Common myeloid progenitor, CD34-positive (primary cell): ENCODE data around the gene MT2A.
A peak's percentile ranks its signal among the peaks of the same experiment; 100 is the strongest.

Experiments used
- CTCF ChIA-PET: fragments of 350-600 bp; sonication (Branson Sonifier 250); formaldehyde crosslinking; loops from one replicate; lab custom pipeline; 2021; ENCODE audit warnings: antibody characterized with exemption; lab: Charles Lee
- POLR2A ChIA-PET: fragments of 350-600 bp; sonication (Branson Sonifier 250); formaldehyde crosslinking; loops from one replicate; lab custom pipeline; 2021; ENCODE audit warnings: antibody characterized with exemption; lab: Charles Lee
- DNase-seq, 3 donors: peaks; one replicate each; pipeline versions ENCODE4 v3.0.0 to v3.0.0-alpha.2; 2013
- H3K27ac ChIP-seq, 2 experiments: 1 replicate in 1 of 2; 2 replicates in 1 of 2; pipeline ENCODE4 v1.7.0; 2013; ENCODE audit warnings: inconsistent platforms in 2 of 2, low read length in 2 of 2, mild to moderate bottlenecking in 2 of 2, low read depth in 1 of 2, moderate library complexity in 1 of 2; ENCODE audit not compliant: severe bottlenecking in 2 of 2, insufficient read depth in 1 of 2, poor library complexity in 1 of 2
- H3K27me3 ChIP-seq, 5 experiments: replicated peaks in 2 of 5; 1 replicate in 3 of 5; 2 replicates in 2 of 5; pipeline versions ENCODE4 v1.6.1 to v1.7.0; 2013; ENCODE audit warnings: low read length in 4 of 5, mild to moderate bottlenecking in 2 of 5, moderate library complexity in 2 of 5, inconsistent platforms in 1 of 5; ENCODE audit not compliant: insufficient read depth in 5 of 5, control insufficient read depth in 4 of 5
- H3K36me3 ChIP-seq, 4 experiments: 1 replicate in 2 of 4; 2 replicates in 2 of 4; pipeline versions ENCODE4 v1.6.1 to v1.7.0; 2013; ENCODE audit warnings: low read length in 3 of 4, control low read depth in 1 of 4, mild to moderate bottlenecking in 1 of 4; ENCODE audit not compliant: control insufficient read depth in 4 of 4, insufficient read depth in 4 of 4
- H3K4me1 ChIP-seq, 4 experiments: 1 replicate in 3 of 4; 2 replicates in 1 of 4; pipeline versions ENCODE4 v1.6.1 to v1.7.1; 2013; ENCODE audit warnings: low read length in 3 of 4, mild to moderate bottlenecking in 3 of 4, control low read depth in 1 of 4, inconsistent platforms in 1 of 4, moderate library complexity in 1 of 4; ENCODE audit not compliant: control insufficient read depth in 4 of 4, insufficient read depth in 4 of 4; ENCODE audit errors: control extremely low read depth in 1 of 4
- H3K4me3 ChIP-seq, 7 experiments: 1 replicate in 4 of 7; 2 replicates in 3 of 7; pipeline versions ENCODE4 v1.5.1 to v1.7.0; 2013; ENCODE audit warnings: mild to moderate bottlenecking in 7 of 7, low read length in 6 of 7, moderate library complexity in 6 of 7, inconsistent platforms in 2 of 7, low read depth in 2 of 7, control low read depth in 1 of 7; ENCODE audit not compliant: insufficient read depth in 4 of 7, control insufficient read depth in 1 of 7; ENCODE audit errors: extremely low read depth in 1 of 7
- H3K9me3 ChIP-seq, 5 experiments: 1 replicate in 4 of 5; 2 replicates in 1 of 5; pipeline versions ENCODE4 v1.6.1 to v1.7.1; 2013; ENCODE audit warnings: low read length in 4 of 5, mild to moderate bottlenecking in 2 of 5, inconsistent platforms in 1 of 5, low read depth in 1 of 5, moderate library complexity in 1 of 5; ENCODE audit not compliant: control insufficient read depth in 4 of 5, insufficient read depth in 2 of 5; ENCODE audit errors: control extremely low read depth in 1 of 5
- WGBS: methylation state at CpG from one replicate; pipeline ENCODE4 v1.1.5; 2013; ENCODE audit not compliant: insufficient coverage; 5-methylcytosine and 5-hydroxymethylcytosine counted together

Gene MT2A

GRCh38 chr16:56649820-56650219, 41.4 kb downstream of the MT2A start:
- POLR2A ChIA-PET, result no interaction called here
- no peaks in the 10 kb centered on the region for H3K36me3 ChIP-seq
- no peaks in the 10 kb centered on the region for H3K9me3 ChIP-seq
- CTCF ChIA-PET, result no interaction called here
- WGBS, result no CpG with 5 or more reads among the region's 3 CpGs
- no peak overlapping the region for H3K4me3 ChIP-seq
- DNase-seq, result no peak
- H3K4me1 ChIP-seq, result no peaks in the 10 kb centered on the region
- H3K27ac ChIP-seq, result no peak overlapping the region
- peaks cover 14 to 76% (median 40%) of the 10 kb centered on the region in 5 experiments for H3K27me3 ChIP-seq

GRCh38 chr16:56651586-56651985, 43.2 kb downstream of the MT2A start, which contains the start of gene MT1B:
TSS of gene MT1B (plus strand) at chr16:56651886. CDS start at chr16:56651954, 68 bp downstream.
- ChIA-PET POLR2A (no interaction called here), CTCF (no interaction called here)
- no peak for DNase-seq
- no peak within 1 kb of the TSS for H3K27ac ChIP-seq
- 80% methylated on average over 4 of the region's 7 CpGs for WGBS
- peaks cover 0 to 60% (median 42%) of the 10 kb centered on the region in 5 experiments for H3K27me3 ChIP-seq
- no peaks in the 10 kb centered on the region for H3K36me3 ChIP-seq
- H3K4me3 ChIP-seq, result no peak within 1 kb of the TSS
- no peaks in the 10 kb centered on the region for H3K4me1 ChIP-seq
- H3K9me3 ChIP-seq, result no peaks in the 10 kb centered on the region

- peaks cover 0 to 4% (median 4%) of the 10 kb centered on the region in 4 experiments for H3K4me1 ChIP-seq
- WGBS, result 67% methylated on average over 1 of the region's 1 CpG
Measured at GRCh38 chr16:56652600-56652999, 44.2 kb downstream of the MT2A start.

GRCh38 chr16:56653218-56653617, 44.8 kb downstream of the MT2A start:
- H3K36me3 ChIP-seq, result no peaks in the 10 kb centered on the region
- WGBS, result 83% methylated on average over 2 of the region's 7 CpGs
- DNase-seq, result no peak
- H3K4me1 ChIP-seq, result peaks cover 0 to 11% (median 9%) of the 10 kb centered on the region in 4 experiments
- H3K27me3 ChIP-seq, result peaks cover 0 to 48% (median 35%) of the 10 kb centered on the region in 5 experiments
- no peaks in the 10 kb centered on the region for H3K9me3 ChIP-seq
- no peak overlapping the region for H3K27ac ChIP-seq
- no peak overlapping the region for H3K4me3 ChIP-seq
- CTCF ChIA-PET, result interaction anchor here (0.9 to 1.4 kb wide), 3 partner anchors 9 to 17 kb away, joined by 3 to 4 read pairs (median 4); no protein-coding TSS in a partner anchor
- POLR2A ChIA-PET, result interaction anchor here (0.6 kb wide), 1 partner anchor 15 kb away, joined by 4 read pairs; the partner anchor contains the start of gene MT1A

More at GRCh38 chr16:56652600-56652999, 44.2 kb downstream of the MT2A start:
- CTCF ChIA-PET, result interaction anchor here (0.9 to 1.4 kb wide), 3 partner anchors 8 to 18 kb away, joined by 3 to 4 read pairs (median 4); no protein-coding TSS in a partner anchor
- no peak for DNase-seq
- Histone ChIP-seq H3K4me3 (no peak overlapping the region), H3K36me3 (no peaks in the 10 kb centered on the region), H3K27me3 (peaks cover 0 to 52% (median 37%) of the 10 kb centered on the region in 5 experiments), H3K9me3 (no peaks in the 10 kb centered on the region), H3K27ac (no peak overlapping the region)
- POLR2A ChIA-PET, result no interaction called here

GRCh38 chr16:56657555-56658326, 49.4 kb downstream of the MT2A start, which contains the start of gene MT1F:
TSS of gene MT1F (plus strand) at chr16:56657959. CDS start at chr16:56658059, 100 bp downstream.
- under 1% methylated on average over 37 of the region's 46 CpGs for WGBS
- DNase-seq, result peak; percentile 55 to 67 (median 65)
- Histone ChIP-seq H3K4me3 (peak within 1 kb of the TSS; percentile 34 to 89 (median 69)), H3K4me1 (peaks cover 0 to 19% (median 14%) of the 10 kb centered on the region in 4 experiments), H3K9me3 (no peaks in the 10 kb centered on the region), H3K27ac (no peak within 1 kb of the TSS), H3K27me3 (peaks cover 2 to 66% (median 43%) of the 10 kb centered on the region in 5 experiments), H3K36me3 (no peaks in the 10 kb centered on the region)
- POLR2A ChIA-PET, result no interaction called here
- CTCF ChIA-PET, result interaction anchor here (0.9 to 1.6 kb wide), 2 partner anchors 12 to 45 kb away, joined by 4 read pairs; no protein-coding TSS in a partner anchor

- DNase-seq, result no peak
- Histone ChIP-seq H3K4me3 (peak overlapping the region in 6 of 7 experiments; percentile 2 to 89 (median 70)), H3K36me3 (no peaks in the 10 kb centered on the region), H3K4me1 (peaks cover 0 to 24% (median 16%) of the 10 kb centered on the region in 4 experiments), H3K27me3 (peaks cover 3 to 67% (median 43%) of the 10 kb centered on the region in 5 experiments), H3K27ac (no peak overlapping the region), H3K9me3 (no peaks in the 10 kb centered on the region)
- 18% methylated on average over 5 of the region's 10 CpGs for WGBS
- POLR2A ChIA-PET, result no interaction called here
- CTCF ChIA-PET, result interaction anchor here (1.6 kb wide), 1 partner anchor 12 kb away, joined by 4 read pairs; no protein-coding TSS in a partner anchor
Measured at GRCh38 chr16:56658327-56658875, 50.0 kb downstream of the MT2A start.
